Colonic mucosa (tissue), 4 donors: ENCODE data around the gene MXI1. TPM values are rescaled to one million over a fixed set of nuclear protein-coding genes. Genes with fewer than 3 reads are reported as not detected.

Experiments
- DNase-seq: peaks from one replicate; pipeline ENCODE4 v3.0.0-alpha.2; 2020
- H3K27ac ChIP-seq: fragments of 200-600 bp; one replicate; pipeline ENCODE4 v1.8.0; 2021
- H3K27me3 ChIP-seq: fragments of 200-600 bp; one replicate; pipeline ENCODE4 v1.8.0; 2021
- H3K36me3 ChIP-seq: fragments of 200-600 bp; one replicate; pipeline ENCODE4 v1.8.0; 2021
- H3K4me1 ChIP-seq: fragments of 200-600 bp; one replicate; pipeline ENCODE4 v1.8.0; 2021; ENCODE audit warnings: mild to moderate bottlenecking
- H3K4me3 ChIP-seq: fragments of 200-600 bp; one replicate; pipeline ENCODE4 v1.8.0; 2021
- H3K9ac ChIP-seq, 2 donors: one replicate each; pipeline ENCODE4 v1.7.0; 2013; ENCODE audit warnings: control low read depth in 2 of 2, low read depth in 2 of 2, low read length in 2 of 2
- H3K9me3 ChIP-seq: fragments of 200-600 bp; one replicate; pipeline ENCODE4 v1.8.0; 2021
- intact Hi-C: fragments of 100-400 bp; cut with DNase I; formaldehyde crosslinking; loops from one replicate; pipeline ENCODE4 v1.14.1; 2022
- total RNA-seq, 2 donors: library from RNA; stranded (reverse); fragmentation: NEBNext Ultra II Directional in 1 of 2; extraction: Animal tissue kit (Norgen Biotek cat#: 25700) in 1 of 2; gene quantifications; one replicate each; pipeline ENCODE4 v1.2.1, GENCODE V29; 2021
- TF ChIP-seq, protein P1 (sequence below): fragments of 200-600 bp; IDR thresholded peaks from one replicate; pipeline ENCODE4 v1.8.0; 2022; ENCODE audit warnings: antibody characterized with exemption, mild to moderate bottlenecking
- donor health status: healthy.
- donor health status: DM: no; HTN: no; CAD: no.
- donor health status: DM: no; HTN: no; CAD: no.

Gene MXI1
- total RNA-seq, 2 donors from 2014 or later = 58.0 to 304 TPM

DNA sequence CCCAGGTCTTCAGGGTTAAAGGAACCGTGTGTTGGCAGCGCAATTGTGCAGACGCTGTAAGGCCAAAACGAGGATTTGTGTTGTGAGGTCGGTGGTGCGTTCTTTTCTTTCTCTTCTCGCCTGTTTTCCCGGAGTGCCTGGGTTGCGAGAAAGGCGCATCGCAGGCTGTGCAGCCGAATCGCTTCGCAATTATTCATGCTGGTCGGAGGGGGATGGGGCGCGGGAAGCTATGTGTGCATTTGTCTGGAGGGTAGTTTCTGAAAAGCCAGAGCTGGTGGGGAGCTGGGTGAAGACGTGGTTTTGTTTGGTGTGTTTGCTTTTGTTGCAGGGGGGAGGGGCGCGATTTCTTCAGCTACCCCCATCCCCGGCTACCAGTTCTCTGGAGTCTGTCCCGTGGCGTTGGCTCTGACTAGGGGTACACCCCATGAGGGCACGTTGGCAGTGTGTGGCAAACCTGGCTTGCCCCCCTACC is 2.1 kb downstream of the MXI1 start:
- peaks cover 5% of the 10 kb centered on the region for H3K4me1 ChIP-seq
- H3K27me3 ChIP-seq = no peaks in the 10 kb centered on the region
- intact Hi-C loops = no loop called here
- H3K36me3 ChIP-seq = no peaks in the 10 kb centered on the region
- peak overlapping the region; percentile 70 for H3K4me3 ChIP-seq
- TF ChIP-seq, protein P1, sequence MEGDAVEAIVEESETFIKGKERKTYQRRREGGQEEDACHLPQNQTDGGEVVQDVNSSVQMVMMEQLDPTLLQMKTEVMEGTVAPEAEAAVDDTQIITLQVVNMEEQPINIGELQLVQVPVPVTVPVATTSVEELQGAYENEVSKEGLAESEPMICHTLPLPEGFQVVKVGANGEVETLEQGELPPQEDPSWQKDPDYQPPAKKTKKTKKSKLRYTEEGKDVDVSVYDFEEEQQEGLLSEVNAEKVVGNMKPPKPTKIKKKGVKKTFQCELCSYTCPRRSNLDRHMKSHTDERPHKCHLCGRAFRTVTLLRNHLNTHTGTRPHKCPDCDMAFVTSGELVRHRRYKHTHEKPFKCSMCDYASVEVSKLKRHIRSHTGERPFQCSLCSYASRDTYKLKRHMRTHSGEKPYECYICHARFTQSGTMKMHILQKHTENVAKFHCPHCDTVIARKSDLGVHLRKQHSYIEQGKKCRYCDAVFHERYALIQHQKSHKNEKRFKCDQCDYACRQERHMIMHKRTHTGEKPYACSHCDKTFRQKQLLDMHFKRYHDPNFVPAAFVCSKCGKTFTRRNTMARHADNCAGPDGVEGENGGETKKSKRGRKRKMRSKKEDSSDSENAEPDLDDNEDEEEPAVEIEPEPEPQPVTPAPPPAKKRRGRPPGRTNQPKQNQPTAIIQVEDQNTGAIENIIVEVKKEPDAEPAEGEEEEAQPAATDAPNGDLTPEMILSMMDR = no peak
- H3K27ac ChIP-seq = peak overlapping the region; percentile 85
- H3K9ac ChIP-seq = peak overlapping the region; percentile 63 to 95
- no peak for DNase-seq
- H3K9me3 ChIP-seq = no peaks in the 10 kb centered on the region

DNA sequence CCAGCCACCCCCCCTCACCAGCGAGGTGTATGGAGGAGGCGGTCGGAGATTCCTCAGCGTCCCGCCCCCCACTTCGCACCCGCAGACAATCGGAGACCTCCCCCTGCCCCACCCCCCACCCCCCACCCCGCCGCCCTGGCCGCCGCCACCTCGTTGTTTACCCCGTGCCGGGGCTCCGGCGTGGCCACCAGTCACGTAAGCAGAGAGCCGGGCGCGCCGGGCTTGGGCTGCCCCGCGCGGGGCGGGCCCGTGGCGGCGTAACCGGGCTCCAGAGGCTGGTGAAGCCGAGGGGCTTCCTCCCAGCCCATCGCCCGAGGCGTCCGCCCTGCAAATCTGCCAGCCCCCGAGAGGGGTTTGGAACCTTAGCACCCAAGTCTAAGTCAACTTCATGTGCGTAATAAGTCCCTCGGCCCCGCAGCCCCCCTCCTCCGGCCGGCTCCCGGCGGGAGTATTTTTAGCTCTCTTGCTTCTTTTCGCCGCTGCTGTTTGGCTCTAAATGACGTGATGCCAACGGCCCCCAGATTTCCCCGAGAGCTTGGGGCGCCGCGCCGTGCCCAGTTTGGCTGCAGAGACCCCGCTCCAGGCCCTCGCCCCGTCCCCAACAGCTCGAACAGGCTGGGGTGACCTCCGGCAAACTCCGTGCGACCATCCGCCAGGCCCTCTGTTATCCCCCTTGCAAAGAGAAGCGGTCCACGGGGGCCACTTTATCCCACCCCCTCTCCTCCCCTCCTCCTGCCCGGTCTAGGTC is 2.7 kb downstream of the MXI1 start:
- DNase-seq = peak; percentile 70
- TF ChIP-seq, protein P1 = no peak
- intact Hi-C loops = loop anchor here (5.0 kb wide), 1 partner anchor 73 kb away; no protein-coding TSS in a partner anchor

DNA sequence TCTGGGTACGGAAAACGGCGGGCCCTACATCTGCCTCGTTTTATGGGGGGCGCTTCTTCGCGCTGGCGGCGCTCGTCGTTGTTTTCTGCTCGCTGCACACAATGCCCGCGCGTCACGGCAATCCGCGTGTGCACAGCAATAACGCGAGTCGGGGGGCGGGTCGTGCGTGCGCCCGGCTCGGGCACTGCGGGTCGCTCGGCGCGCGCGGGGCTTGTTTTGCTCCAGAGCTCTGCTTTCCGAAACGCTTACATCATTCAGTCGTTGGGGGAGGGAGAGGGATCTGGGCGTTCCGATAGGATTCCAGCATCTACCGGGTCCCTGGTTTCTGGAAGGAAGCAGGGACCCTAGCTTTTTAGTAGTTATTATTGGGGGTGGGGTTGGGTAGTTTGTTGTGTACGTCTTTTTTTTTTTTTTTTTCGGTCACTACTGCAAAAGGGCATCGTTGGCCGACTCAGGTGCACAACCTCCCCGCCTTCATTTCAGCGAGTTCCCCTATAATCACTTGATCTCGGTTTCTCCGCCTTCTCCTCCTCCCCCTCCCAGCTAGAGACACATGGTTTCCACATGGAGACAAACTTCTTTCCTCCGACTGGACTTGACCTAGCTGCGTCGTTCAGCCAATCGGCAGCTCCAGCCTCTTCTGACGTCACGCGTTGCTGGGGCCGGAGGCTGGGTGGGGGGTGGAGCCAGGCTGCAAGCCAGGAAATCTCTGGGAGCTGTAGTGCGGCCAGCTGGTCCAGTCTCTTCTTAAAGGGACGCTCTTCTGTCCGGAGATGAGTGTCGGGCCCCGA is 3.5 kb downstream of the MXI1 start:
- H3K27me3 ChIP-seq = no peaks in the 10 kb centered on the region
- H3K4me1 ChIP-seq = peaks cover 10% of the 10 kb centered on the region
- peak overlapping the region; percentile 85 for H3K27ac ChIP-seq
- DNase-seq = peak; percentile 98
- peak overlapping the region; percentile 70 for H3K4me3 ChIP-seq
- intact Hi-C loops = loop anchor here (5.0 kb wide), 1 partner anchor 74 kb away; no protein-coding TSS in a partner anchor
- no peaks in the 10 kb centered on the region for H3K36me3 ChIP-seq
- TF ChIP-seq, protein P1 = no peak
- H3K9ac ChIP-seq = peak overlapping the region; percentile 88 to 97
- no peaks in the 10 kb centered on the region for H3K9me3 ChIP-seq

More for the DNA sequence above, 2.7 kb downstream of the MXI1 start:
- Histone ChIP-seq H3K36me3 (no peaks in the 10 kb centered on the region), H3K27me3 (no peaks in the 10 kb centered on the region), H3K9me3 (no peaks in the 10 kb centered on the region), H3K9ac (peak overlapping the region; percentile 88 to 97), H3K4me1 (peaks cover 6% of the 10 kb centered on the region), H3K27ac (peak overlapping the region; percentile 85), H3K4me3 (peak overlapping the region; percentile 70)

DNA sequence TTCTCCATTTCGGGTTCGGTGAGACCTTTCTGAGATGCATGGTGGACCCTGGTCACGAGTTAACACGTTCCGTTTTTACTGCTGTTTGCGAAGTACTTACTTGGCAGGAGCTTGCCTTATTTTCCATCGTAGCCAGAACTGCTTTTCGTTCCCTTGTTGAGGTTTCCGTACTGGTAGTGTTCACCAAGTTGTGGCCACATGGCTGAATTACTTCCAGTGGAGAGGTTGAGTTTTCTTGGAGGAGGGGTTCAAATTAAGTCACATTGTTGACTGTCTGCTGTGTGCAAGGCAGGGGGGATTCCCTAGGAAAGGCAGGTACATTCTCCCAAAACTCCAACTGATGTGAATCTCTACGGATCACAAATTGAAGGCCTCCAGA is 4.0 kb downstream of the MXI1 start:
- intact Hi-C loops = loop anchor here (5.0 kb wide), 1 partner anchor 74 kb away; no protein-coding TSS in a partner anchor
- peak overlapping the region; percentile 70 for H3K4me3 ChIP-seq
- no peaks in the 10 kb centered on the region for H3K27me3 ChIP-seq
- DNase-seq = no peak
- H3K4me1 ChIP-seq = peaks cover 10% of the 10 kb centered on the region
- peak overlapping the region; percentile 85 for H3K27ac ChIP-seq
- H3K9me3 ChIP-seq = no peaks in the 10 kb centered on the region
- peak overlapping the region; percentile 38 to 97 for H3K9ac ChIP-seq
- H3K36me3 ChIP-seq = no peaks in the 10 kb centered on the region
- TF ChIP-seq, protein P1 = no peak

DNA sequence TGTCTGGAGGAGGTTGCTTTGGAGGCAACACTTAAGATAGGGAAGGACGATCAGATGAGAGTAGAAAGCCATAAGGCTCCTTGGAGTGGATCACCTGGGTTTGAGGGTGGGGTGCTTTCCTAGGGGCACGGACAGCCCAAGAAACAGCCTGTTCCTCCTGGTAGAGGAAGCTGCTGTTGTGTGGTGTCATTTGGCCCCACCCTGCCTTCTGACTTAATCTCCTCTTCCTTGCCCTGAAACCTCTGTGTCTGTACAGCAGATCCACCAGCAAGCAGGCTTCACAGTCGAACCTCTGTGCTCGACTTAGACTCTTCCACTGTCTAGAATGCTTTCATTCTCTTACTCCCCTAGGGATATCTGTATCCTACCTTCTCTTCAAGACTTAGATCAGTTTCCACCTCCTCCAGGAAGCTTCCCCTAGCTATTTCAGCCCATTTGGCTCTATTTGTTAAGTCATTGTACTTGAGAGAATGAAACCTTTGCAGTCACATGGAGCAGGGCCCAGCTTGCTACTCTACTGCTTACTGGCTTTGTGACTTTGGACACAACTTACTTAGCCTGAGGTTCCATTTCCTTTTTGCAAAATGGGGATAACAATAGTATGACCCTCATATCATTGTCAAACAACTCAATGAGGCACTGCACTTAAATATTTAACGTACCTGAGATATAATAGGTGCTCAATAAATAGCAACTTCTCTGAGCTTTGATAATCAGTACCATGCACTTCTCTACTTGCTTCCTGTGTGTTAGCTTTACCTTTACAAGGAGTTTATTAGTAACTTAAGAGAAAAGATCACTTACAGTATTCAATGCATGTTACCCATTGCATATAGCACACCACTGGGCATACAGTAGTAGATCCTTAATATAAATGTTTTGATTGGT is 5.0 kb downstream of the MXI1 start:
- peak overlapping the region; percentile 36 to 97 for H3K9ac ChIP-seq
- peak overlapping the region; percentile 70 for H3K4me3 ChIP-seq
- H3K36me3 ChIP-seq = no peaks in the 10 kb centered on the region
- intact Hi-C loops = loop anchor here (5.0 kb wide), 1 partner anchor 75 kb away; no protein-coding TSS in a partner anchor
- H3K27me3 ChIP-seq = no peaks in the 10 kb centered on the region
- peak overlapping the region; percentile 85 for H3K27ac ChIP-seq
- TF ChIP-seq, protein P1 = no peak
- peaks cover 10% of the 10 kb centered on the region for H3K4me1 ChIP-seq
- peak; percentile 74 for DNase-seq
- H3K9me3 ChIP-seq = no peaks in the 10 kb centered on the region
